ENCODE results near the gene POLR1A.

DNA sequence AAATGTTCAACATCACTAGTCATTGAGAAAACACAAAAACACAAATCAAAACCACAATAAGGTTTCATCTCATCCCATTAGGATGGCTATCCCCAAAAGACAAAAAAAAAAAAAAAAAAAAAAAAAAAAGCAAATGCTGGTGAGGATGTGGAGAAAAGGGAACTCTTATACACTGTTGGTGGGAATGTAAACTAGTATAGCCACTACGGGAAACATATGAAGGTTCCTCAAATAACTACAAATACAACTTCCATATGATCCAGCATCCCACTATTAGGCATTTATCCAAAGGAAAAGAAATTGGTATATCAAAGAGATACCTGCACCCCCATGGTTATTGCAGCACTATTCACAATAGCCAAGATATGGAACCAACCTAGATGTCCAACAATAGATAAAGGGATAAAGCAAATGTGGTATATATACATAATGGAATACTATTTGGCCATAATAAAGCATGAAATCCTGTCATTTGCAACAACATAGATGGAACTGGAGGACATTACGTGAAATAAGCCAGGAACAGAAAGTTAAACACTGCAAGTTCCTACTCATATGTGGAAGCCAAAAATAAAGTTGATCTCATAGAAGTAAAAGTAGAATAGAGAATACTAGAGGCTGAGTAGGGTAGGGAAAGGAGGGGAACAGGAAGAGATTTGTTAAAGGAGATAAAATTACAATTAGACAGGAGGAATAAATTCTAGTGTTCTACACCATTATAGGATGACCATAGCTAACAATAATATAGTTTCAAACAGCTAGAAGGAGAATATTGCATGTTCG lies 8.4 kb downstream of the POLR1A start:
- no peak for TF ChIP-seq CTCF (IDR thresholded peaks at IDR 0.05)
- TF ChIP-seq EZH2 (IDR thresholded peaks at IDR 0.05; ENCODE audit: borderline replicate concordance, insufficient read depth, low read depth, low read length, poor library complexity, severe bottlenecking) = no peak
